ENCODE results near the gene SMCO4.
"Not testable (repeated sequence)": the region's sequence is repeated elsewhere in the genome, so short reads cannot be mapped to it uniquely, and the experiment has no call there.

DNA sequence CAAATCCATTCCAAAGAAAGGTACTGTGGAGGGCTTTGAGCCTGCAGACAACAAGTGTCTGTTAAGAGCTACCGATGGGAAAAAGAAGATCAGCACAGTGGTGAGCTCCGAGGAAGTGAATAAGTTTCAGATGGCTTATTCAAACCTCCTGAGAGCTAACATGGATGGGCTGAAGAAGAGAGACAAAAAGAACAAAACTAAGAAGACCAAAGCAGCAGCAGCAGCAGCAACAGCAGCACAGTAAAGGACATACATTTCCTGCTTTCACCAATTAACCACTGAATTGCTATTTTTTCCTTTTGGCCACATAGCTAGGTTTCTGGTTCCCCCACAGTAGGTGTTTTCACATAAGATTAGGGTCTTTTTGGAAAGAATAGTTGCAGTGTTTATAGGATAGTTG is 7.6 kb downstream of the SMCO4 start:
- TF ChIP-seq, protein P1, sequence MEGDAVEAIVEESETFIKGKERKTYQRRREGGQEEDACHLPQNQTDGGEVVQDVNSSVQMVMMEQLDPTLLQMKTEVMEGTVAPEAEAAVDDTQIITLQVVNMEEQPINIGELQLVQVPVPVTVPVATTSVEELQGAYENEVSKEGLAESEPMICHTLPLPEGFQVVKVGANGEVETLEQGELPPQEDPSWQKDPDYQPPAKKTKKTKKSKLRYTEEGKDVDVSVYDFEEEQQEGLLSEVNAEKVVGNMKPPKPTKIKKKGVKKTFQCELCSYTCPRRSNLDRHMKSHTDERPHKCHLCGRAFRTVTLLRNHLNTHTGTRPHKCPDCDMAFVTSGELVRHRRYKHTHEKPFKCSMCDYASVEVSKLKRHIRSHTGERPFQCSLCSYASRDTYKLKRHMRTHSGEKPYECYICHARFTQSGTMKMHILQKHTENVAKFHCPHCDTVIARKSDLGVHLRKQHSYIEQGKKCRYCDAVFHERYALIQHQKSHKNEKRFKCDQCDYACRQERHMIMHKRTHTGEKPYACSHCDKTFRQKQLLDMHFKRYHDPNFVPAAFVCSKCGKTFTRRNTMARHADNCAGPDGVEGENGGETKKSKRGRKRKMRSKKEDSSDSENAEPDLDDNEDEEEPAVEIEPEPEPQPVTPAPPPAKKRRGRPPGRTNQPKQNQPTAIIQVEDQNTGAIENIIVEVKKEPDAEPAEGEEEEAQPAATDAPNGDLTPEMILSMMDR (IDR thresholded peaks at IDR 0.05): not testable (repeated sequence)
- TF ChIP-seq ZFX (IDR thresholded peaks at IDR 0.05; ENCODE audit: borderline replicate concordance): not testable (repeated sequence)

All from 22Rv1 (cell line).